CD4-positive, alpha-beta T cell (primary cell): Measurements from ENCODE around the gene BOK. TPM values are rescaled to one million over a fixed set of nuclear protein-coding genes. Genes with fewer than 3 reads are reported as not detected.

Experiments used
- ATAC-seq: fragments of 200-7000 bp; cut with Tn5 transposase; one replicate; pipeline ENCODE4 v1.10.0; 2022; ENCODE audit warnings: mild to moderate bottlenecking; ENCODE audit not compliant: poor library complexity
- CTCF ChIA-PET: fragments of 350-600 bp; sonication (Branson Sonifier 250); formaldehyde crosslinking; loops from one replicate; lab custom pipeline; 2021; ENCODE audit warnings: antibody characterized with exemption, inconsistent platforms; lab: Charles Lee
- POLR2A ChIA-PET: fragments of 350-600 bp; sonication (Branson Sonifier 250); formaldehyde crosslinking; loops from one replicate; lab custom pipeline; 2021; ENCODE audit warnings: antibody characterized with exemption, inconsistent platforms; lab: Charles Lee
- DNase-seq, 14 experiments: peaks; one replicate each; pipeline ENCODE4 v3.0.0-alpha.2; 2013 to 2020; ENCODE audit warnings: mixed read lengths in 2 of 14
- H3K27ac ChIP-seq, 2 donors: one replicate each; pipeline versions ENCODE4 v1.5.1 to v1.7.0; 2013; ENCODE audit warnings: low read length in 2 of 2, low read depth in 1 of 2, mild to moderate bottlenecking in 1 of 2
- H3K27me3 ChIP-seq, 2 experiments: 1 replicate in 1 of 2; 2 replicates in 1 of 2; pipeline versions ENCODE4 v1.6.1 to v1.7.0; 2013; ENCODE audit warnings: low read length in 2 of 2, control low read depth in 1 of 2, mild to moderate bottlenecking in 1 of 2, moderate library complexity in 1 of 2; ENCODE audit not compliant: insufficient read depth in 2 of 2, control insufficient read depth in 1 of 2
- H3K36me3 ChIP-seq: one replicate; pipeline ENCODE4 v1.6.1; 2013; ENCODE audit warnings: low read length, control low read depth; ENCODE audit not compliant: insufficient read depth
- H3K4me1 ChIP-seq: one replicate; pipeline ENCODE4 v1.6.1; 2013; ENCODE audit warnings: low read length, control low read depth; ENCODE audit not compliant: insufficient read depth
- H3K4me3 ChIP-seq: one replicate; pipeline ENCODE4 v1.5.1; 2013; ENCODE audit warnings: mild to moderate bottlenecking, low read length, moderate library complexity
- H3K9me3 ChIP-seq, 2 experiments: 1 replicate in 1 of 2; 2 replicates in 1 of 2; pipeline versions ENCODE4 v1.6.1 to v1.7.0; 2013; ENCODE audit warnings: low read length in 2 of 2, mild to moderate bottlenecking in 2 of 2, control low read depth in 1 of 2, moderate library complexity in 1 of 2; ENCODE audit not compliant: control insufficient read depth in 1 of 2, insufficient read depth in 1 of 2
- H3K27ac Mint-ChIP-seq: one replicate; pipeline ENCODE4 v1.8.0; 2020; ENCODE audit warnings: mixed read lengths
- H3K27me3 Mint-ChIP-seq: one replicate; pipeline ENCODE4 v1.8.0; 2021; ENCODE audit warnings: mixed read lengths
- H3K36me3 Mint-ChIP-seq: one replicate; pipeline ENCODE4 v1.8.0; 2021; ENCODE audit warnings: low read depth, mixed read lengths
- H3K4me1 Mint-ChIP-seq: one replicate; pipeline ENCODE4 v1.8.0; 2021; ENCODE audit warnings: low read depth, mixed read lengths
- H3K4me3 Mint-ChIP-seq: one replicate; pipeline ENCODE4 v1.8.0; 2020; ENCODE audit warnings: mild to moderate bottlenecking, mixed read lengths
- H3K9me3 Mint-ChIP-seq: one replicate; pipeline ENCODE4 v1.8.0; 2020; ENCODE audit warnings: mixed read lengths
- intact Hi-C, 2 experiments: fragments of 100-400 bp; cut with DNase I in 1 of 2; cut with micrococcal nuclease in 1 of 2; formaldehyde crosslinking; loops; one replicate each; pipeline versions ENCODE4 v1.15.1 to v1.9.0; 2023 to 2025; cut with DNase I, micrococcal nuclease
- total RNA-seq, 174 experiments: library from RNA in 2 of 174; stranded (reverse) in 2 of 174; gene quantifications; one replicate each; pipeline ENCODE4 v1.2.3 and lab custom pipeline; 2021 to 2026
- TF ChIP-seq, protein P1 (sequence below): fragments of 200-600 bp; IDR thresholded peaks from one replicate; pipeline ENCODE4 v1.8.0; 2022; ENCODE audit warnings: antibody characterized with exemption, mild to moderate bottlenecking

BOK gene
- total RNA-seq, 2 experiments from 2014 or later, result not detected

DNA sequence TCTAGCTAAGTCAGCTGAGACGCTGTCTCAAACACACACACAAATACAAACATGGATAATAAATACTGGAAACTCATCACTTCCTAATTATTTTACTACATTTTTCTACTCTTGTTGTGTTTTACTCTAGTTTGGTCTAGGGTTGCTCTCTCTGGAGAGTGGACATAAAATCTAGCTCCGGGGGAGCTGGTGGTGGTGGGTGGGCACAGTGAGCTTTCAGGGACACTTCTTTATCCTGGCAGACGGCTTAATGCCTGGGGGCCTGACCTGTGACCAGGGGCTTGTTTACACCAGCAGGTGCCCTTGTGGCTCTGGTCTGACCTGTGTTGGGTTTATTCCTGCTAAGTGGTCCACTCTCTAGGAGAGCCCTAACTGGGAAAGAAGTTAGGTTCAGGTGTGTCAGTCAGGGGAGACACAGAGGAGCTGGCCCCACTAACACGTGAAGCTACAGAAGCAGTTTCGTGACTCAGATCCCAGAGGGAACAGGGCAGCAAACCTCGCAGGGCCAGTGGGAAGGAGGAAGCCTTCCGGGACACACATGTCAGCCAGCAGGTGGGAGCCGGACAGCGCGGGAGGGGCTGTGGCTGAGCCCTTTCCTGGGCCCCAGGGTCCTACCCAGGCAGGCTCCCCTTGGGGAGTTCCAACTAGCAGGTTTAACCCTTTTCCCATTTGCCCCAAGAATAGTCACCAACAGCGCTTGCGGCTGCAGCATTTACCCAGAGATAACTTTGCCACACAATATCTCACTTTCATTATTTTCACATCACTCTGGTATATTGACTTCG, 22.5 kb upstream of the BOK start:
- H3K4me3 Mint-ChIP-seq, result no peak overlapping the region
- H3K27ac Mint-ChIP-seq, result no peak overlapping the region
- H3K36me3 Mint-ChIP-seq, result no peaks in the 10 kb centered on the region
- peaks cover 0 to 6% of the 10 kb centered on the region in 2 experiments for H3K9me3 ChIP-seq
- no peak for ATAC-seq
- no peak overlapping the region for H3K4me3 ChIP-seq
- intact Hi-C loops, result no loop called here
- H3K9me3 Mint-ChIP-seq, result no peaks in the 10 kb centered on the region
- TF ChIP-seq, protein P1, sequence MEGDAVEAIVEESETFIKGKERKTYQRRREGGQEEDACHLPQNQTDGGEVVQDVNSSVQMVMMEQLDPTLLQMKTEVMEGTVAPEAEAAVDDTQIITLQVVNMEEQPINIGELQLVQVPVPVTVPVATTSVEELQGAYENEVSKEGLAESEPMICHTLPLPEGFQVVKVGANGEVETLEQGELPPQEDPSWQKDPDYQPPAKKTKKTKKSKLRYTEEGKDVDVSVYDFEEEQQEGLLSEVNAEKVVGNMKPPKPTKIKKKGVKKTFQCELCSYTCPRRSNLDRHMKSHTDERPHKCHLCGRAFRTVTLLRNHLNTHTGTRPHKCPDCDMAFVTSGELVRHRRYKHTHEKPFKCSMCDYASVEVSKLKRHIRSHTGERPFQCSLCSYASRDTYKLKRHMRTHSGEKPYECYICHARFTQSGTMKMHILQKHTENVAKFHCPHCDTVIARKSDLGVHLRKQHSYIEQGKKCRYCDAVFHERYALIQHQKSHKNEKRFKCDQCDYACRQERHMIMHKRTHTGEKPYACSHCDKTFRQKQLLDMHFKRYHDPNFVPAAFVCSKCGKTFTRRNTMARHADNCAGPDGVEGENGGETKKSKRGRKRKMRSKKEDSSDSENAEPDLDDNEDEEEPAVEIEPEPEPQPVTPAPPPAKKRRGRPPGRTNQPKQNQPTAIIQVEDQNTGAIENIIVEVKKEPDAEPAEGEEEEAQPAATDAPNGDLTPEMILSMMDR, result no peak
- H3K36me3 ChIP-seq, result no peaks in the 10 kb centered on the region
- H3K27me3 Mint-ChIP-seq, result peaks cover 16% of the 10 kb centered on the region
- peaks cover 8 to 13% of the 10 kb centered on the region in 2 experiments for H3K27me3 ChIP-seq
- ChIA-PET CTCF (no interaction called here), POLR2A (no interaction called here)
- peaks cover 5% of the 10 kb centered on the region for H3K4me1 Mint-ChIP-seq
- peaks cover 4% of the 10 kb centered on the region for H3K4me1 ChIP-seq
- DNase-seq, result no peak
- no peak overlapping the region for H3K27ac ChIP-seq

DNA sequence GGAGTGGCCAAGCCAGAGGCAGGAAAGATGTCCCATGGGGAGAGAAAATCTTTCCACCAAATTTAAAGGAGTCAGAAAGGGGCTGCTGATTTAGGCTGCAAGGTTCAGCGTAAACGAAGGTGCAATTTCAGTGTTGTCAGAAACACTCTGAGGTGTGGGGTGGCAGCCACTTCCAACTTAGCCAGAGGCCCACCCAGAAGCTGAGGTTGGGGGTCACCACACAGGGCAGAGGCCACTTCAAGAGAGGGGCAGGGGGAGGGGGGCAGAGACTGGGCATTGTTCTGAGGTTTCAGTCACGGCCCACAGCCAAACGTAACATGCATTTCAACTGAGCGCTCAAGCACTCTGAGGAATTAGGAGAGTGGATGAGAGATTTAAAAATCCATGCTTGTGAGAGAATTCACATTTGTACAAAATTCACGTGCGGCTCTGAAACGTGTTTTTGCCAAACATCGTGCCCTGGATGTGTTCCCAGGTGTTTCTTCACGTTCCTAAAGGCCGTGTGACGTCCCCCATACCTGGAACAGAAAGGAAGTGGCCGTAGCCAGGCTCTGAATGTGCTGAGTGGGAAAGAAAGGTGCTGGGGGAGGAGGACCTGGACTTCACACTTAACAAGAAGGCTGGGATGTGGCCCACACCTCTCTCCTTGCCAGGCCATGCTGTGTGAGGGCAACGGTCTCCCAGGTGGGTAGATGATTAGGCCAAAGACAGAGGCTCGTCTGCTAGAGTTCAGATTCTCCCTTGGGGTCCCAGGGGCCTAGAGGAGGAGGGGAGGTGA, 19.5 kb upstream of the BOK start:
- H3K27me3 Mint-ChIP-seq, result peaks cover 30% of the 10 kb centered on the region
- POLR2A ChIA-PET, result no interaction called here
- no peak for ATAC-seq
- Histone ChIP-seq H3K36me3 (no peaks in the 10 kb centered on the region), H3K4me1 (peaks cover 11% of the 10 kb centered on the region), H3K27ac (no peak overlapping the region), H3K27me3 (peaks cover 25 to 28% of the 10 kb centered on the region in 2 experiments), H3K9me3 (peaks cover 0 to 13% of the 10 kb centered on the region in 2 experiments), H3K4me3 (no peak overlapping the region)
- CTCF ChIA-PET, result no interaction called here
- TF ChIP-seq, protein P1, result no peak
- H3K9me3 Mint-ChIP-seq, result no peaks in the 10 kb centered on the region
- peaks cover 5% of the 10 kb centered on the region for H3K4me1 Mint-ChIP-seq
- intact Hi-C loops, result no loop called here
- H3K4me3 Mint-ChIP-seq, result peak overlapping the region; percentile 32
- no peaks in the 10 kb centered on the region for H3K36me3 Mint-ChIP-seq
- DNase-seq, result no peak
- no peak overlapping the region for H3K27ac Mint-ChIP-seq

DNA sequence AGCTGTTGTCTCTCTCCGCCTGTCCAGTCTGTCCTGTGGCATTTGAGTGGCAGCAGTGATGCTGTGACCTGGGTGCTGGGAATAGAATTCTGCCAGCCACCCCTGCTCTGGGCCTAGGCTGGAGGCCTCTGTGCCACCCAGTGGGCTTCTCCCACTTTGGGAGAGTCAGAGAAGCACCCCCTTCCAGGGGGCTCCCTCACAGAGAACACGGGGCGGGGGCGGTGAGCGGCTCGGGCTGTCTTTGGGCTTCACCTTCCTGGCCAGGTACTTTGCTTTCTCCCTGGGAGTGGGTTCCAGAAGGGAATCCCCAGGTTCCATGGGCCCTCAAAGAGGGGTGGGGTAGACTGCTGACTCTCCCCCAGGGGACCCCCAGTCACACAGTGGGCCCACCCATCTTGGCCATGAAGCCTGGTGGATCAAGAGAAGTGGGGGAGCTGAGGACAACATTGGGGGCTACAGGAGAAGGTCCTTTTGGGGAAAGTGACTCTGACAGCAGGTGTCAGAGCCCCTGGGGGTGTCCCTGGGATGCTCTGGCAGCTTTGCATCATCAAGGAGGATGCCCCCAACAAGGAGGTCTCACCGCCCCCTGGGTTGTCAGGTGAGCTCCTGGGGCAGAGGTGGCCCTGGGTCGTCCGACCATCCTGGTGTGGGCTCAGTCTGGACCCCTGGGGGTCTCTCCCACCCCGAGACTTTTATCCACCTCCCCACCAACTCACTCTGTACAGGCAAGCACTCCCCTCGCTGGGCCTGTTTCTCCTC, 18.8 kb upstream of the BOK start:
- no peak overlapping the region for H3K4me3 ChIP-seq
- H3K9me3 ChIP-seq, result peaks cover 0 to 13% of the 10 kb centered on the region in 2 experiments
- Mint-ChIP-seq H3K4me1 (peaks cover 5% of the 10 kb centered on the region), H3K27ac (no peak overlapping the region), H3K27me3 (peaks cover 26% of the 10 kb centered on the region), H3K36me3 (no peaks in the 10 kb centered on the region), H3K9me3 (no peaks in the 10 kb centered on the region), H3K4me3 (no peak overlapping the region)
- ChIA-PET POLR2A (no interaction called here), CTCF (no interaction called here)
- no peaks in the 10 kb centered on the region for H3K36me3 ChIP-seq
- TF ChIP-seq, protein P1, result no peak
- peaks cover 11% of the 10 kb centered on the region for H3K4me1 ChIP-seq
- DNase-seq, result no peak
- peaks cover 25 to 30% of the 10 kb centered on the region in 2 experiments for H3K27me3 ChIP-seq
- intact Hi-C loops, result no loop called here
- ATAC-seq, result no peak
- no peak overlapping the region for H3K27ac ChIP-seq
